ENCODE data around the gene AKAP13. TPM values are rescaled to one million over a fixed set of nuclear protein-coding genes. Genes with fewer than 3 reads are reported as not detected.
"Not testable (repeated sequence)": the region's sequence is repeated elsewhere in the genome, so short reads cannot be mapped to it uniquely, and the experiment has no call there.

AKAP13 gene
- total RNA-seq, 1 experiment from 2014 or later, result 49.6 TPM

DNA sequence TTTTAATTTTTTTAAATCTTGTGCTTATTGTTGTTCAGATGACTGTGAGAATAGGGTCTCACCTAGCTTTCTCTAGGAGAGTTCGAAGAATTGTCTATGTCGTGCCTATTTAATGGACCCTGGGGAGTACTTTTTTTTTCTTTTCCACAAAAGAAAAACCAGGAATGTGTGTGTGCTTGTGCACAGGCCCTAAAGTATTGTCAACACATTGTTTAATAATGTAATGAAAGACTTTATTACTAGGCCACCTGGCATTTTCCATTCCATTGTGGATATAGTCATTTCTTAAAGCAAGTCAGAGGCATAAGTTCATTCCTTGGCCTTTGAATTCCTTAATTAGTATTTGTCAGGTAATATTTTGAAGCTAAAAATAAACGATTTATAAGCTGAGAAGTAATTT, 278.4 kb downstream of the AKAP13 start:
- no peaks in the 10 kb centered on the region for H3K36me3 ChIP-seq (ENCODE audit: control insufficient read depth, insufficient read depth, low read length)

DNA sequence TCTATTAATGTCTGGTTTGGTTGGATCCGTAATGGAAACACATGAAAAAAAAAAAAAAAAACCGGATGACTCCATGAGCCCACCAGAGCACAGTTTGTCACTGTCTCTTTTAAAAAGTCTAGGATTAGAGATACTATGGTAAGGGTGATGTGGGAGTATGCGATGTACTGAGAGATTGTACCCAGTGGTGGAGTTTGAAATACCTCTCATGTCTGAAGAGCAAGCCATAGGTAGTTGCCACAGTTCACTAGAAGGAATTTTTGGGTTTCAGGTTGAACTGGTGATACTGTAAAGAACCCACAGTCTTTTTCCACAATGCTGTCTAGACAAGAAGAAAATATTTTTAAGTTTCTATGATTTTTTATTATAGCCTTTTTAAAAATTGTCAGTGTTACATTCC, 281.5 kb downstream of the AKAP13 start:
- H3K36me3 ChIP-seq (ENCODE audit: control insufficient read depth, insufficient read depth, low read length), result no peaks in the 10 kb centered on the region
- no peaks in the 10 kb centered on the region for H3K4me1 ChIP-seq
- no peak overlapping the region for H3K4me3 ChIP-seq (ENCODE audit: low read depth, low read length)
- Mint-ChIP-seq H3K9me3 (ENCODE audit: unreplicated experiment) (no peaks in the 10 kb centered on the region), H3K27ac (ENCODE audit: unreplicated experiment) (no peak overlapping the region), H3K36me3 (ENCODE audit: insufficient read depth, unreplicated experiment) (peaks cover 38% of the 10 kb centered on the region), H3K4me1 (ENCODE audit: low read depth, unreplicated experiment) (no peaks in the 10 kb centered on the region), H3K27me3 (ENCODE audit: insufficient read depth, unreplicated experiment) (no peaks in the 10 kb centered on the region), H3K4me3 (ENCODE audit: unreplicated experiment) (no peak overlapping the region)
- intact Hi-C loops (cut with micrococcal nuclease; ENCODE audit: unreplicated experiment), result no loop called here
- TF ChIP-seq, protein P1, sequence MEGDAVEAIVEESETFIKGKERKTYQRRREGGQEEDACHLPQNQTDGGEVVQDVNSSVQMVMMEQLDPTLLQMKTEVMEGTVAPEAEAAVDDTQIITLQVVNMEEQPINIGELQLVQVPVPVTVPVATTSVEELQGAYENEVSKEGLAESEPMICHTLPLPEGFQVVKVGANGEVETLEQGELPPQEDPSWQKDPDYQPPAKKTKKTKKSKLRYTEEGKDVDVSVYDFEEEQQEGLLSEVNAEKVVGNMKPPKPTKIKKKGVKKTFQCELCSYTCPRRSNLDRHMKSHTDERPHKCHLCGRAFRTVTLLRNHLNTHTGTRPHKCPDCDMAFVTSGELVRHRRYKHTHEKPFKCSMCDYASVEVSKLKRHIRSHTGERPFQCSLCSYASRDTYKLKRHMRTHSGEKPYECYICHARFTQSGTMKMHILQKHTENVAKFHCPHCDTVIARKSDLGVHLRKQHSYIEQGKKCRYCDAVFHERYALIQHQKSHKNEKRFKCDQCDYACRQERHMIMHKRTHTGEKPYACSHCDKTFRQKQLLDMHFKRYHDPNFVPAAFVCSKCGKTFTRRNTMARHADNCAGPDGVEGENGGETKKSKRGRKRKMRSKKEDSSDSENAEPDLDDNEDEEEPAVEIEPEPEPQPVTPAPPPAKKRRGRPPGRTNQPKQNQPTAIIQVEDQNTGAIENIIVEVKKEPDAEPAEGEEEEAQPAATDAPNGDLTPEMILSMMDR (IDR thresholded peaks at IDR 0.05; ENCODE audit: insufficient read depth in 1 of 2, low read depth in 1 of 2, low read length in 1 of 2, severe bottlenecking in 1 of 2, unreplicated experiment in 1 of 2), result no peak
- no peak for DNase-seq
- no peaks in the 10 kb centered on the region for H3K27me3 ChIP-seq (replicated peaks; ENCODE audit: control insufficient read depth, insufficient read depth, low read length)
- no peaks in the 10 kb centered on the region for H3K9me3 ChIP-seq
- BruUV-seq (replicated peaks), result no TSS peak
- CTCF ChIA-PET, result no interaction called here
- POLR2A ChIA-PET, result no interaction called here

More for the DNA sequence above, 278.4 kb downstream of the AKAP13 start:
- Histone ChIP-seq H3K9me3 (no peaks in the 10 kb centered on the region), H3K27me3 (replicated peaks; ENCODE audit: control insufficient read depth, insufficient read depth, low read length) (no peaks in the 10 kb centered on the region), H3K4me1 (no peaks in the 10 kb centered on the region), H3K4me3 (ENCODE audit: low read depth, low read length) (no peak overlapping the region)
- ChIA-PET CTCF (interaction anchor here (0.6 kb wide), 1 partner anchor 367 kb away, joined by 3 read pairs; no protein-coding TSS in a partner anchor), POLR2A (no interaction called here)
- no peak overlapping the region for H3K27ac Mint-ChIP-seq (ENCODE audit: unreplicated experiment)
- no peaks in the 10 kb centered on the region for H3K9me3 Mint-ChIP-seq (ENCODE audit: unreplicated experiment)
- BruUV-seq (replicated peaks), result no TSS peak
- peaks cover 17% of the 10 kb centered on the region for H3K36me3 Mint-ChIP-seq (ENCODE audit: insufficient read depth, unreplicated experiment)
- H3K4me3 Mint-ChIP-seq (ENCODE audit: unreplicated experiment), result no peak overlapping the region
- no peak for DNase-seq
- TF ChIP-seq, protein P1 (IDR thresholded peaks at IDR 0.05; ENCODE audit: insufficient read depth in 1 of 2, low read depth in 1 of 2, low read length in 1 of 2, severe bottlenecking in 1 of 2, unreplicated experiment in 1 of 2), result no peak
- no peaks in the 10 kb centered on the region for H3K27me3 Mint-ChIP-seq (ENCODE audit: insufficient read depth, unreplicated experiment)
- no peaks in the 10 kb centered on the region for H3K4me1 Mint-ChIP-seq (ENCODE audit: low read depth, unreplicated experiment)
- intact Hi-C loops (cut with micrococcal nuclease; ENCODE audit: unreplicated experiment), result no loop called here

DNA sequence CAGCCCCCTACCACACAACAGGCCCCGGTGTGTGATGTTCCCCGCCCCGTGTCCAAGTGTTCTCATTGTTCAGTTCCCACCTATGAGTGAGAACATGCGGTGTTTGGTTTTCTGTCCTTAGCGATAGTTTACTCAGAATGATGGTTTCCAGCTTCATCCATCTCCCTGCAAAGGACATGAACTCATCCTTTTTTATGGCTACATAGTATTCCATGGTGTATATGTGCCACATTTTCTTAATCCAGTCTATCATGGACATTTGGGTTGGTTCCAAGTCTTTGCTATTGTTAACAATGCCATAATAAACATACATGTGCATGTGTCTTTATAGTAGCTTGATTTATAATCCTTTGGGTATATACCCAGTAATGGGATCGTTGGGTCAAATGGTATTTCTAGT, 285.3 kb downstream of the AKAP13 start:
- H3K9me3 Mint-ChIP-seq (ENCODE audit: unreplicated experiment); H3K4me3 Mint-ChIP-seq (ENCODE audit: unreplicated experiment); DNase-seq; POLR2A ChIA-PET; H3K4me3 ChIP-seq (ENCODE audit: low read depth, low read length); BruUV-seq (replicated peaks); H3K36me3 ChIP-seq (ENCODE audit: control insufficient read depth, insufficient read depth, low read length); H3K27ac Mint-ChIP-seq (ENCODE audit: unreplicated experiment); intact Hi-C loops (cut with micrococcal nuclease; ENCODE audit: unreplicated experiment); H3K4me1 Mint-ChIP-seq (ENCODE audit: low read depth, unreplicated experiment); CTCF ChIA-PET; H3K4me1 ChIP-seq; H3K9me3 ChIP-seq; H3K27me3 Mint-ChIP-seq (ENCODE audit: insufficient read depth, unreplicated experiment); H3K27me3 ChIP-seq (replicated peaks; ENCODE audit: control insufficient read depth, insufficient read depth, low read length): not testable (repeated sequence)
- H3K36me3 Mint-ChIP-seq (ENCODE audit: insufficient read depth, unreplicated experiment), result peaks cover 49% of the 10 kb centered on the region
